Measurements from ENCODE around the gene HEXIM2. TPM values are rescaled to one million over a fixed set of nuclear protein-coding genes. Genes with fewer than 3 reads are reported as not detected.

HEXIM2 gene
- total and polyA plus RNA-seq, 2 of the 13 experiments (the other 11 are each of a cell fraction or from before 2014, with no cell fraction given), result 27.1 to 32.4 TPM

- TF ChIP-seq ZBTB40 (IDR thresholded peaks at IDR 0.05), result no peak
- TF ChIP-seq ZBTB40 (CRISPR knock-in tag; IDR thresholded peaks at IDR 0.05), result peak; percentile 4; the same call in 1 of the 2 replicates
- 0 out of 2 replicates have a peak, but pooled peaks have one; percentile 31 for TF ChIP-seq KLF13 (CRISPR knock-in tag; IDR thresholded peaks at IDR 0.05)
- no peak for TF ChIP-seq ZNF460 (CRISPR knock-in tag; IDR thresholded peaks at IDR 0.05; ENCODE audit: borderline replicate concordance)
- 0 out of 2 replicates have a peak, but pooled peaks have one; percentile 9 for TF ChIP-seq SAFB2 (CRISPR knock-in tag; IDR thresholded peaks at IDR 0.05; ENCODE audit: borderline replicate concordance, low read depth)
- no peak for TF ChIP-seq CREB1 (IDR thresholded peaks at IDR 0.05)
- TF ChIP-seq CREB1 (CRISPR knock-in tag; IDR thresholded peaks at IDR 0.05), result no peak
- no peak for TF ChIP-seq ZNF17 (CRISPR knock-in tag; IDR thresholded peaks at IDR 0.05)
- no peak for TF ChIP-seq POLR2AphosphoS5 (IDR thresholded peaks at IDR 0.05; ENCODE audit: low read depth, low read length)
- no peak for TF ChIP-seq ZIK1 (CRISPR knock-in tag; IDR thresholded peaks at IDR 0.05; ENCODE audit: borderline replicate concordance, low read depth)
- TF ChIP-seq ZBTB20 (CRISPR knock-in tag; IDR thresholded peaks at IDR 0.05; ENCODE audit: borderline replicate concordance, low read depth), result 0 out of 2 replicates have a peak, but pooled peaks have one; percentile 37
- no peak for TF ChIP-seq SRY (CRISPR knock-in tag; IDR thresholded peaks at IDR 0.05)
- peak; percentile 65; the same call in 1 of the 2 replicates for TF ChIP-seq ZNF280D (CRISPR knock-in tag; IDR thresholded peaks at IDR 0.05)
- TF ChIP-seq DNMT1 (CRISPR knock-in tag; IDR thresholded peaks at IDR 0.05), result 0 out of 2 replicates have a peak, but pooled peaks have one; percentile 4
Measured at GRCh38 chr17:45135978-45136791, 25.5 kb upstream of the HEXIM2 start (continued).
